ENCODE results near the gene PXYLP1.

The PXYLP1 gene

DNA sequence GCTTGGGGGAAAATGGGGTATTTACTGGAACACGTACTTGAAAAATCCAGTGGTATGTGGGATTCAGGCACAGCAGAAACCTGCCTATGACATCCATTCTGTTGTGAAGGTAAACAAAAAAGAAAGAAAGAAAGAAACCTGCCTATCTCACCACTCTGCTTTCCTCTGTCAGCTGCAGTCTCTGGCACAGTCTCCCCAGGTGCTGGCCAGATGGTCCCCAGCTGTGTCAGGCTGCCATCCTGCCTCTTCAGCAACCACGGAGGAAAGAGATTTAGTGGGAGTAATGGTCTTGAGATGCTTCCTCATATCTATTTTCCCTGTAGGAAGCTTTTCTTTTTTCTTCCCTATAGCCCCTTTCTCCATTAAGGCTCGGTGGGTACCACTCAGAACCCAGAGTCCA lies 2.5 kb upstream of the PXYLP1 start:
- Histone ChIP-seq H3K79me2 (ENCODE audit: insufficient read depth, low read length) (peaks cover 23% of the 10 kb centered on the region), H3K4me1 (ENCODE audit: insufficient read depth, low read length, poor library complexity, severe bottlenecking) (peaks cover 48% of the 10 kb centered on the region), H2AFZ (ENCODE audit: low read length) (no peak overlapping the region), H3F3A (ENCODE audit: low read depth) (no peaks in the 10 kb centered on the region), H3K36me3 (ENCODE audit: insufficient read depth, low read length) (no peaks in the 10 kb centered on the region), H3K9me2 (replicated peaks; ENCODE audit: low read depth, low read length) (no peaks in the 10 kb centered on the region), H3K27me3 (ENCODE audit: insufficient read depth, low read length, poor library complexity, severe bottlenecking) (no peaks in the 10 kb centered on the region), H3K4me3 (ENCODE audit: low read length, poor library complexity, severe bottlenecking) (no peak overlapping the region), H4K20me1 (ENCODE audit: insufficient read depth, low read length, poor library complexity, severe bottlenecking) (peaks cover 8% of the 10 kb centered on the region), H3K9ac (ENCODE audit: low read depth, low read length, poor library complexity, severe bottlenecking) (no peak overlapping the region), H3K9me3 (ENCODE audit: insufficient read depth, low read depth, low read length) (0 out of 2 replicates have a peak, but pooled peaks cover 3% of the 10 kb centered on the region), H3K4me2 (ENCODE audit: low read depth, low read length, poor library complexity, severe bottlenecking) (peak overlapping the region; percentile 80)
- TF ChIP-seq, protein P1, sequence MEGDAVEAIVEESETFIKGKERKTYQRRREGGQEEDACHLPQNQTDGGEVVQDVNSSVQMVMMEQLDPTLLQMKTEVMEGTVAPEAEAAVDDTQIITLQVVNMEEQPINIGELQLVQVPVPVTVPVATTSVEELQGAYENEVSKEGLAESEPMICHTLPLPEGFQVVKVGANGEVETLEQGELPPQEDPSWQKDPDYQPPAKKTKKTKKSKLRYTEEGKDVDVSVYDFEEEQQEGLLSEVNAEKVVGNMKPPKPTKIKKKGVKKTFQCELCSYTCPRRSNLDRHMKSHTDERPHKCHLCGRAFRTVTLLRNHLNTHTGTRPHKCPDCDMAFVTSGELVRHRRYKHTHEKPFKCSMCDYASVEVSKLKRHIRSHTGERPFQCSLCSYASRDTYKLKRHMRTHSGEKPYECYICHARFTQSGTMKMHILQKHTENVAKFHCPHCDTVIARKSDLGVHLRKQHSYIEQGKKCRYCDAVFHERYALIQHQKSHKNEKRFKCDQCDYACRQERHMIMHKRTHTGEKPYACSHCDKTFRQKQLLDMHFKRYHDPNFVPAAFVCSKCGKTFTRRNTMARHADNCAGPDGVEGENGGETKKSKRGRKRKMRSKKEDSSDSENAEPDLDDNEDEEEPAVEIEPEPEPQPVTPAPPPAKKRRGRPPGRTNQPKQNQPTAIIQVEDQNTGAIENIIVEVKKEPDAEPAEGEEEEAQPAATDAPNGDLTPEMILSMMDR (conservative IDR thresholded peaks at IDR 0.05; ENCODE audit: low read length), result no peak
- TF ChIP-seq EZH2phosphoT487 (IDR thresholded peaks at IDR 0.05; ENCODE audit: borderline replicate concordance), result no peak

- Histone ChIP-seq H3F3A (ENCODE audit: low read depth) (no peaks in the 10 kb centered on the region), H3K4me3 (ENCODE audit: low read length, poor library complexity, severe bottlenecking) (peak overlapping the region; percentile 80), H3K9me2 (replicated peaks; ENCODE audit: low read depth, low read length) (no peaks in the 10 kb centered on the region), H4K20me1 (ENCODE audit: insufficient read depth, low read length, poor library complexity, severe bottlenecking) (peaks cover 13% of the 10 kb centered on the region), H3K79me2 (ENCODE audit: insufficient read depth, low read length) (peaks cover 35% of the 10 kb centered on the region), H3K9me3 (ENCODE audit: insufficient read depth, low read depth, low read length) (no peaks in the 10 kb centered on the region), H2AFZ (ENCODE audit: low read length) (no peak overlapping the region), H3K36me3 (ENCODE audit: insufficient read depth, low read length) (no peaks in the 10 kb centered on the region), H3K4me2 (ENCODE audit: low read depth, low read length, poor library complexity, severe bottlenecking) (peak overlapping the region; percentile 80), H3K4me1 (ENCODE audit: insufficient read depth, low read length, poor library complexity, severe bottlenecking) (peaks cover 60% of the 10 kb centered on the region), H3K9ac (ENCODE audit: low read depth, low read length, poor library complexity, severe bottlenecking) (peak overlapping the region; percentile 89), H3K27me3 (ENCODE audit: insufficient read depth, low read length, poor library complexity, severe bottlenecking) (no peaks in the 10 kb centered on the region)
- TF ChIP-seq, protein P1 (conservative IDR thresholded peaks at IDR 0.05; ENCODE audit: low read length), result no peak
- no peak for TF ChIP-seq EZH2phosphoT487 (IDR thresholded peaks at IDR 0.05; ENCODE audit: borderline replicate concordance)
These were observed 1.3 kb upstream of the PXYLP1 start for GRCh38 chr3:141230293-141230692.

DNA sequence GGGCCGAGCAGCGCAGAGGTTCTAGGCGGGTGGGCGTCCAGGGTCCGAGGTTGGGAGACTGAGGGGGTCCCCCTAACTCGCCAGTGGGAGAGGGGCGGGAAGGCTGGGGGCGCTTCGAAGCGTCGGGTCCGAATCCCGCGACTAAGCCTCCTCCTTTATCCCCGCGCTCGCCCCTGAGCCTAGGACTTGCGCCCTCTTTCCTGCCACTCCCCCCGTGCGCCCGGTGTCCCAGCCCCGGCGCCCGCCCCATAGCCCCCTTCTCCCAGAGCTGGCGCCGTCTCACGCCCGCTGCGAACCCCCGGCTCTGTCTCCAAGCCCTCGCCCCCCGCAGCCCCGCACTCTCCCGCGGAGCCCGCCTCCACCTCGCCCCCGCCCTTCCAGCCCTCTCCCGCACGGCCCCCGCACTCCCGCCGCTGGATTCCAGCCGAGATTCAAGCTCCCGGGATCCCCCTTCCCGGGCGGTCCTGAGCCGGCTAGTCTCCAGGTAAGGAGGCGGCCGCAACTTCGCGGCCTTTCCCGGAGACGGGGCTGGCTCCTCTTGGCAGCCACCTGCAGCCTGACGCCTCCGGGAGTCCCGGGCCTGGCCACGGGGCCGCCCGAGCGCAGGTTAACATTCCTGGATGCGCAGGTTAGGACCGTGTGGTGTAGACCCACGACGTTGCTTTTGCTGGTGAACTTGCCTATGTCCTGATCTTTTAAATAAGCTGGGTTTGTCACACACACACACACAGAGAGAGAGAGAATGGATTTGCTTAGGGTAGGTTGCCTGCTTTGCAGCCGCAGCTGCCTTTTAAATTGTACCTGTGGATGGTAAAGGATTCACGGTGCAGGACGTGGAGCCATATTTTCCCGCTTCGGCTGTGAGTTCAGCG lies 563 bp downstream of the PXYLP1 start:
- H3K9ac ChIP-seq (ENCODE audit: low read depth, low read length, poor library complexity, severe bottlenecking), result peak overlapping the region; percentile 89
- H3K27me3 ChIP-seq (ENCODE audit: insufficient read depth, low read length, poor library complexity, severe bottlenecking), result no peaks in the 10 kb centered on the region
- H4K20me1 ChIP-seq (ENCODE audit: insufficient read depth, low read length, poor library complexity, severe bottlenecking), result peaks cover 13% of the 10 kb centered on the region
- H3F3A ChIP-seq (ENCODE audit: low read depth), result no peaks in the 10 kb centered on the region
- H2AFZ ChIP-seq (ENCODE audit: low read length), result peak overlapping the region; percentile 64
- H3K4me2 ChIP-seq (ENCODE audit: low read depth, low read length, poor library complexity, severe bottlenecking), result peak overlapping the region; percentile 93
- H3K9me3 ChIP-seq (ENCODE audit: insufficient read depth, low read depth, low read length), result no peaks in the 10 kb centered on the region
- TF ChIP-seq EZH2phosphoT487 (IDR thresholded peaks at IDR 0.05; ENCODE audit: borderline replicate concordance), result no peak
- TF ChIP-seq, protein P1 (conservative IDR thresholded peaks at IDR 0.05; ENCODE audit: low read length), result no peak
- H3K4me1 ChIP-seq (ENCODE audit: insufficient read depth, low read length, poor library complexity, severe bottlenecking), result peaks cover 78% of the 10 kb centered on the region
- H3K36me3 ChIP-seq (ENCODE audit: insufficient read depth, low read length), result no peaks in the 10 kb centered on the region; the same call in 1 of the 2 replicates
- peaks cover 49% of the 10 kb centered on the region for H3K79me2 ChIP-seq (ENCODE audit: insufficient read depth, low read length)
- H3K4me3 ChIP-seq (ENCODE audit: low read length, poor library complexity, severe bottlenecking), result peak overlapping the region; percentile 80
- H3K9me2 ChIP-seq (replicated peaks; ENCODE audit: low read depth, low read length), result no peaks in the 10 kb centered on the region

All from Loucy (cell line).